HepG2 (cell line): ENCODE data around the gene CNNM3. TPM values are rescaled to one million over a fixed set of nuclear protein-coding genes. Genes with fewer than 3 reads are reported as not detected.

Source experiments
- ARNTL ChIP-seq: sonication (generic); formaldehyde crosslinking; IDR thresholded peaks from 2 replicates; pipeline ENCODE4 v1.4.0; 2020; ENCODE audit warnings: mild to moderate bottlenecking, missing genetic modification reagents
- HDAC1 ChIP-seq: sonication (generic); formaldehyde crosslinking; IDR thresholded peaks from 2 replicates; pipeline ENCODE4 v1.5.1; 2020; ENCODE audit warnings: mild to moderate bottlenecking, missing genetic modification reagents
- NCOR1 ChIP-seq: fragments of 200-600 bp; sonication (generic); IDR thresholded peaks from 2 replicates; pipeline ENCODE4 v1.7.0; 2017; ENCODE audit warnings: antibody characterized with exemption, low read length, borderline replicate concordance
- PAXIP1 ChIP-seq: sonication (generic); formaldehyde crosslinking; conservative IDR thresholded peaks from 2 replicates; pipeline ENCODE4 v1.4.0; 2020; ENCODE audit warnings: mild to moderate bottlenecking, missing genetic modification reagents, moderate library complexity
- SMAD9 ChIP-seq: sonication (generic); formaldehyde crosslinking; IDR thresholded peaks from 2 replicates; pipeline ENCODE4 v1.5.1; 2020; ENCODE audit warnings: mild to moderate bottlenecking, missing genetic modification reagents
- ZBTB4 ChIP-seq: sonication (generic); formaldehyde crosslinking; IDR thresholded peaks from 2 replicates; pipeline ENCODE4 v1.4.0; 2020; ENCODE audit warnings: missing genetic modification reagents, mild to moderate bottlenecking, borderline replicate concordance
- ZHX2 ChIP-seq, 2 experiments: sonication (generic) in 1 of 2; formaldehyde crosslinking in 1 of 2; IDR thresholded peaks; 2 replicates each; pipeline versions ENCODE4 v1.6.1 to v1.9.0; 2014 to 2022; ENCODE audit warnings: antibody characterized with exemption in 1 of 2, borderline replicate concordance in 1 of 2, inconsistent platforms in 1 of 2, low read depth in 1 of 2, missing genetic modification reagents in 1 of 2
- ZNF788 ChIP-seq: sonication (generic); formaldehyde crosslinking; IDR thresholded peaks from 2 replicates; pipeline ENCODE4 v1.5.0; 2020; ENCODE audit warnings: mild to moderate bottlenecking, missing genetic modification reagents, borderline replicate concordance
- polyA plus RNA-seq, 8 experiments: library from polyadenylated mRNA; depleted of rRNA in 3 of 8; stranded (reverse) in 7 of 8; unstranded in 1 of 8; fragments of >200 nt; fragmentation: Illumina TruSeq in 4 of 8; extraction: Trizol in 4 of 8; gene quantifications; 2 replicates each; pipeline versions ENCODE4 v1.2.1 to v1.2.3, GENCODE V29; 2011 to 2016; ENCODE audit warnings: low read depth in 4 of 8, missing spikeins in 1 of 8, mixed read lengths in 1 of 8; ENCODE audit not compliant: insufficient read depth in 1 of 8
- total RNA-seq, 5 experiments: library from RNA; depleted of rRNA; stranded (reverse); fragments of >200 nt; fragmentation: Illumina TruSeq; extraction: Trizol; gene quantifications; 2 replicates each; pipeline ENCODE4 v1.2.3, GENCODE V29; 2016; ENCODE audit warnings: low read depth in 1 of 5
- TF ChIP-seq, protein P1 (sequence below): sonication (generic); formaldehyde crosslinking; IDR thresholded peaks from 2 replicates; pipeline ENCODE4 v1.4.0; 2020; ENCODE audit warnings: missing genetic modification reagents, borderline replicate concordance

The CNNM3 gene
- total and polyA plus RNA-seq, 2 of the 13 experiments (the other 11 are each of a cell fraction or from before 2014, with no cell fraction given), result 21.2 to 27.9 TPM

- 0 out of 2 replicates have a peak, but pooled peaks have one; percentile 16 for TF ChIP-seq ZBTB4
- 0 out of 2 replicates have a peak, but pooled peaks have one; percentile 53 for TF ChIP-seq ARNTL (CRISPR knock-in tag)
- TF ChIP-seq HDAC1 (CRISPR knock-in tag), result peak; percentile 57
- no peak for TF ChIP-seq ZNF788
- no peak for TF ChIP-seq ZHX2 (IDR thresholded peaks at IDR 0.05; ENCODE audit: low read depth)
- TF ChIP-seq ZHX2 (CRISPR knock-in tag; IDR thresholded peaks at IDR 0.05; ENCODE audit: borderline replicate concordance), result no peak
- TF ChIP-seq, protein P1, sequence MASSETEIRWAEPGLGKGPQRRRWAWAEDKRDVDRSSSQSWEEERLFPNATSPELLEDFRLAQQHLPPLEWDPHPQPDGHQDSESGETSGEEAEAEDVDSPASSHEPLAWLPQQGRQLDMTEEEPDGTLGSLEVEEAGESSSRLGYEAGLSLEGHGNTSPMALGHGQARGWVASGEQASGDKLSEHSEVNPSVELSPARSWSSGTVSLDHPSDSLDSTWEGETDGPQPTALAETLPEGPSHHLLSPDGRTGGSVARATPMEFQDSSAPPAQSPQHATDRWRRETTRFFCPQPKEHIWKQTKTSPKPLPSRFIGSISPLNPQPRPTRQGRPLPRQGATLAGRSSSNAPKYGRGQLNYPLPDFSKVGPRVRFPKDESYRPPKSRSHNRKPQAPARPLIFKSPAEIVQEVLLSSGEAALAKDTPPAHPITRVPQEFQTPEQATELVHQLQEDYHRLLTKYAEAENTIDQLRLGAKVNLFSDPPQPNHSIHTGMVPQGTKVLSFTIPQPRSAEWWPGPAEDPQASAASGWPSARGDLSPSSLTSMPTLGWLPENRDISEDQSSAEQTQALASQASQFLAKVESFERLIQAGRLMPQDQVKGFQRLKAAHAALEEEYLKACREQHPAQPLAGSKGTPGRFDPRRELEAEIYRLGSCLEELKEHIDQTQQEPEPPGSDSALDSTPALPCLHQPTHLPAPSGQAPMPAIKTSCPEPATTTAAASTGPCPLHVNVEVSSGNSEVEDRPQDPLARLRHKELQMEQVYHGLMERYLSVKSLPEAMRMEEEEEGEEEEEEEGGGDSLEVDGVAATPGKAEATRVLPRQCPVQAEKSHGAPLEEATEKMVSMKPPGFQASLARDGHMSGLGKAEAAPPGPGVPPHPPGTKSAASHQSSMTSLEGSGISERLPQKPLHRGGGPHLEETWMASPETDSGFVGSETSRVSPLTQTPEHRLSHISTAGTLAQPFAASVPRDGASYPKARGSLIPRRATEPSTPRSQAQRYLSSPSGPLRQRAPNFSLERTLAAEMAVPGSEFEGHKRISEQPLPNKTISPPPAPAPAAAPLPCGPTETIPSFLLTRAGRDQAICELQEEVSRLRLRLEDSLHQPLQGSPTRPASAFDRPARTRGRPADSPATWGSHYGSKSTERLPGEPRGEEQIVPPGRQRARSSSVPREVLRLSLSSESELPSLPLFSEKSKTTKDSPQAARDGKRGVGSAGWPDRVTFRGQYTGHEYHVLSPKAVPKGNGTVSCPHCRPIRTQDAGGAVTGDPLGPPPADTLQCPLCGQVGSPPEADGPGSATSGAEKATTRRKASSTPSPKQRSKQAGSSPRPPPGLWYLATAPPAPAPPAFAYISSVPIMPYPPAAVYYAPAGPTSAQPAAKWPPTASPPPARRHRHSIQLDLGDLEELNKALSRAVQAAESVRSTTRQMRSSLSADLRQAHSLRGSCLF, result no peak
- peak; percentile 39 for TF ChIP-seq PAXIP1 (CRISPR knock-in tag)
- TF ChIP-seq NCOR1, result peak; percentile 24; the same call in 1 of the 2 replicates
- no peak for TF ChIP-seq SMAD9 (CRISPR knock-in tag)
Measured at GRCh38 chr2:96848264-96848663, 32.2 kb downstream of the CNNM3 start (continued).
